Spleen (tissue), 7 donors: ENCODE measurements around the gene RRP1.

Experiments
- CTCF ChIP-seq, 11 experiments: fragments of 200-600 bp in 7 of 11; fragments of 450-650 bp in 4 of 11; sonication (generic) in 4 of 11; IDR thresholded peaks in 8 of 11; conservative IDR thresholded peaks in 3 of 11; 1 replicate in 7 of 11; 2 replicates in 4 of 11; pipeline versions ENCODE4 v1.4.0 to v1.8.0; 2016 to 2021; ENCODE audit warnings: antibody characterized with exemption in 11 of 11, inconsistent platforms in 4 of 11, mild to moderate bottlenecking in 1 of 11
- POLR2A ChIP-seq, 3 donors: fragments of 450-650 bp; IDR thresholded peaks; one replicate each; pipeline ENCODE4 v1.5.1; 2017; ENCODE audit warnings: antibody characterized with exemption in 3 of 3, mild to moderate bottlenecking in 1 of 3
- POLR2AphosphoS5 ChIP-seq, 3 donors: sonication (generic); formaldehyde crosslinking; IDR thresholded peaks; one replicate each; pipeline ENCODE4 v1.5.1; 2017; ENCODE audit warnings: antibody characterized with exemption in 3 of 3
- donor health status: DM: no; HTN: no; CAD: no; lungs with moderate emphysema.
- donor health status: DM: no; HTN: no; CAD: no.
- donor health status: DM: no; HTN: no; CAD: no.

- TF ChIP-seq CTCF (IDR thresholded peaks at IDR 0.05 in 8 of 11, conservative IDR thresholded peaks at IDR 0.05 in 3 of 11) (no peak), POLR2A (IDR thresholded peaks at IDR 0.05) (no peak), POLR2AphosphoS5 (IDR thresholded peaks at IDR 0.05) (peak in 1 of 3 donors; percentile 30)
These were observed 29.7 kb upstream of the RRP1 start for GRCh38 chr21:43759651-43760050.
